BE2C (cell line): ENCODE measurements around the gene RAMP3.
"Not testable (repeated sequence)": the region's sequence is repeated elsewhere in the genome, so short reads cannot be mapped to it uniquely, and the experiment has no call there.

ENCODE experiments used
- DNase-seq: peaks from one replicate; pipeline ENCODE4 v3.0.0-alpha.2; 2020
- H3K27me3 ChIP-seq: fragments of 250-450 bp; sonication (Bioruptor Pico); 2 replicates; pipeline ENCODE4 v1.5.1; 2020; ENCODE audit warnings: mild to moderate bottlenecking
- H3K36me3 ChIP-seq: fragments of 250-450 bp; sonication (Bioruptor Pico); 2 replicates; pipeline ENCODE4 v1.5.1; 2020; ENCODE audit warnings: mild to moderate bottlenecking
- H3K4me1 ChIP-seq: fragments of 250-450 bp; sonication (Bioruptor Pico); 2 replicates; pipeline ENCODE4 v1.5.1; 2020
- H3K4me3 ChIP-seq: 2 replicates; pipeline ENCODE4 v1.5.1; 2011; ENCODE audit warnings: low read depth, low read length
- H3K9me3 ChIP-seq: fragments of 250-450 bp; sonication (Bioruptor Pico); 2 replicates; pipeline ENCODE4 v1.5.1; 2020
- CTCF ChIP-seq: IDR thresholded peaks from 2 replicates; pipeline ENCODE4 v1.5.1; 2012; ENCODE audit warnings: mild to moderate bottlenecking, low read depth, low read length

The RAMP3 gene

GRCh38 chr7:45203459-45203858, 45.9 kb downstream of the RAMP3 start:
- Histone ChIP-seq H3K36me3 (no peaks in the 10 kb centered on the region), H3K4me3 (no peak overlapping the region), H3K4me1 (no peaks in the 10 kb centered on the region), H3K9me3 (no peaks in the 10 kb centered on the region), H3K27me3 (peaks cover 2% of the 10 kb centered on the region)
- TF ChIP-seq CTCF, result no peak
- no peak for DNase-seq

GRCh38 chr7:45203936-45204445, 46.4 kb downstream of the RAMP3 start:
- Histone ChIP-seq H3K27me3 (peaks cover 4% of the 10 kb centered on the region), H3K4me1 (no peaks in the 10 kb centered on the region), H3K9me3 (no peaks in the 10 kb centered on the region), H3K36me3 (no peaks in the 10 kb centered on the region), H3K4me3 (no peak overlapping the region)
- DNase-seq, result no peak
- no peak for TF ChIP-seq CTCF

- H3K27me3 ChIP-seq, H3K9me3 ChIP-seq, H3K4me1 ChIP-seq, H3K36me3 ChIP-seq, H3K4me3 ChIP-seq, DNase-seq: not testable (repeated sequence)
These were observed 48.7 kb downstream of the RAMP3 start for GRCh38 chr7:45206266-45206665.

- not testable (repeated sequence) for H3K4me3 ChIP-seq, H3K36me3 ChIP-seq, H3K4me1 ChIP-seq, DNase-seq, H3K9me3 ChIP-seq, H3K27me3 ChIP-seq
These were observed 52.3 kb downstream of the RAMP3 start for GRCh38 chr7:45209909-45210308.

DNA sequence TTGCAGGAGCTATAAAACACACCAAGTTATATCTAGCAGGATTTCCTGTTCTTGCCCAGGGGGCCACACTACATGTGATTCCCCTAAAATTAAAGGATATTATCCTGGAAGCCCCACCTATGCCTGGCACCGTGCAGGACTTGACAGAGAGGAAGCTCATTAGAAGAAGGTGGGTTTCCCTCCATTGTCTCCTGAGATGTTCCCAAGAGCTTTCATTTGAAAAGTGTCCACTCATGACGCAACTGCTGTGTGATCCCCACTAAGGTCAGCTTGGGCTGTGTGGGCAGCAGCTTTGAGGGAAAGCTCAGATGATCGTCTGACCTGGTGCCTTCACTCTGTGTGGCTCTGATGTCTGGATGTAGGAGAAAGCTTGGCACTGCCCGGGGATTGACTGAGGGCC, 53.5 kb downstream of the RAMP3 start:
- H3K27me3 ChIP-seq, result peaks cover 4% of the 10 kb centered on the region
- no peaks in the 10 kb centered on the region for H3K9me3 ChIP-seq
- no peak for DNase-seq
- no peaks in the 10 kb centered on the region for H3K36me3 ChIP-seq
- H3K4me1 ChIP-seq, result no peaks in the 10 kb centered on the region
- no peak overlapping the region for H3K4me3 ChIP-seq
- no peak for TF ChIP-seq CTCF

GRCh38 chr7:45211958-45212357, 54.4 kb downstream of the RAMP3 start:
- Histone ChIP-seq H3K9me3 (no peaks in the 10 kb centered on the region), H3K27me3 (peaks cover 4% of the 10 kb centered on the region; the same call in 1 of the 2 replicates), H3K36me3 (no peaks in the 10 kb centered on the region), H3K4me3 (no peak overlapping the region), H3K4me1 (no peaks in the 10 kb centered on the region)
- DNase-seq, result no peak
- TF ChIP-seq CTCF, result no peak

- Histone ChIP-seq H3K27me3 (peaks cover 4% of the 10 kb centered on the region; the same call in 1 of the 2 replicates), H3K36me3 (no peaks in the 10 kb centered on the region), H3K4me3 (no peak overlapping the region), H3K9me3 (no peaks in the 10 kb centered on the region), H3K4me1 (no peaks in the 10 kb centered on the region)
- no peak for TF ChIP-seq CTCF
- no peak for DNase-seq
These were observed 55.0 kb downstream of the RAMP3 start for GRCh38 chr7:45212606-45213005.
